GM19099 (cell line): Measurements from ENCODE around the gene HNRNPM.

ENCODE experiments used
- POLR2A ChIP-seq: IDR thresholded peaks from 3 replicates; pipeline ENCODE4 v1.6.1; 2011; ENCODE audit warnings: low read depth; ENCODE audit not compliant: insufficient read length; ENCODE audit errors: extremely low read depth

The HNRNPM gene

GRCh38 chr19:8444677-8445487, at the start of gene HNRNPM:
TSS of gene HNRNPM (plus strand) at chr19:8444975. CDS start at chr19:8444999, 24 bp downstream.
- TF ChIP-seq POLR2A = peak; percentile 93

GRCh38 chr19:8395621-8396082, 49.1 kb upstream of the HNRNPM start:
- TF ChIP-seq POLR2A = no peak

GRCh38 chr19:8396185-8396562, 48.6 kb upstream of the HNRNPM start:
- no peak for TF ChIP-seq POLR2A

GRCh38 chr19:8396563-8397203, 48.1 kb upstream of the HNRNPM start:
- TF ChIP-seq POLR2A = no peak

- no peak for TF ChIP-seq POLR2A
Observed at GRCh38 chr19:8397271-8397670, 47.5 kb upstream of the HNRNPM start.

- no peak for TF ChIP-seq POLR2A
Observed at GRCh38 chr19:8397746-8398310, 46.9 kb upstream of the HNRNPM start.

GRCh38 chr19:8398311-8398771, 46.4 kb upstream of the HNRNPM start:
- no peak for TF ChIP-seq POLR2A

GRCh38 chr19:8399681-8400188, 45.0 kb upstream of the HNRNPM start:
- no peak for TF ChIP-seq POLR2A

- no peak for TF ChIP-seq POLR2A
Observed at GRCh38 chr19:8401981-8402411, 42.8 kb upstream of the HNRNPM start.

GRCh38 chr19:8403098-8403819, 41.5 kb upstream of the HNRNPM start:
- no peak for TF ChIP-seq POLR2A

- no peak for TF ChIP-seq POLR2A
Observed at GRCh38 chr19:8403820-8404109, 41.0 kb upstream of the HNRNPM start.

GRCh38 chr19:8404391-8405151, 40.2 kb upstream of the HNRNPM start:
- no peak for TF ChIP-seq POLR2A

GRCh38 chr19:8412783-8413628, 31.8 kb upstream of the HNRNPM start, which contains the start of gene MARCHF2:
TSS of gene MARCHF2 (plus strand) at chr19:8413305. CDS start at chr19:8421841, 8,536 bp downstream.
- TF ChIP-seq POLR2A = peak; percentile 66
